H1 (cell line): ENCODE data around the gene SRSF2. TPM values are rescaled to one million over a fixed set of nuclear protein-coding genes. Genes with fewer than 3 reads are reported as not detected.

ENCODE experiments used
- ATF3 ChIP-seq: IDR thresholded peaks from 2 replicates; pipeline ENCODE4 v1.6.1; 2011; ENCODE audit warnings: low read depth, mild to moderate bottlenecking, low read length; ENCODE audit not compliant: insufficient read depth
- CREB1 ChIP-seq: IDR thresholded peaks from 2 replicates; pipeline ENCODE4 v1.6.1; 2012; ENCODE audit warnings: inconsistent platforms
- E2F6 ChIP-seq: IDR thresholded peaks from 2 replicates; pipeline ENCODE4 v1.6.1; 2012; ENCODE audit warnings: inconsistent platforms
- MAX ChIP-seq: IDR thresholded peaks from 2 replicates; pipeline ENCODE4 v1.6.1; 2012; ENCODE audit warnings: inconsistent platforms
- NRF1 ChIP-seq: IDR thresholded peaks from 2 replicates; pipeline ENCODE4 v1.6.1; 2011; ENCODE audit warnings: mild to moderate bottlenecking, low read depth, low read length, improper control_type of control experiment
- RBBP5 ChIP-seq: IDR thresholded peaks from 2 replicates; pipeline ENCODE4 v1.7.1; 2012; ENCODE audit warnings: low read depth, mild to moderate bottlenecking, inconsistent platforms, low read length, moderate library complexity, borderline replicate concordance
- SIX5 ChIP-seq: IDR thresholded peaks from 2 replicates; pipeline ENCODE4 v1.6.1; 2011; ENCODE audit warnings: mild to moderate bottlenecking, low read depth, low read length
- polyA plus RNA-seq, 7 experiments: library from polyadenylated mRNA; depleted of rRNA in 3 of 7; stranded (reverse) in 5 of 7; unstranded in 2 of 7; fragments of >200 nt in 5 of 7; fragments of 200-250 nt in 2 of 7; gene quantifications; 1 replicate in 5 of 7; 2 replicates in 1 of 7; 4 replicates in 1 of 7; pipeline versions ENCODE4 v1.2.1 to v1.2.3, GENCODE V29; 2011 to 2013; ENCODE audit warnings: missing spikeins in 2 of 7, mixed read lengths in 2 of 7
- total RNA-seq: library from RNA; stranded (reverse); fragmentation: NEBNext Ultra II Directional; extraction: Animal tissue kit (Norgen Biotek cat#: 25700); gene quantifications from 2 replicates; pipeline ENCODE4 v1.2.1, GENCODE V29; 2021

The SRSF2 gene
- total and polyA plus RNA-seq, 2 of the 8 experiments (the other 6 are each of a cell fraction or from before 2014, with no cell fraction given) = 397 to 401 TPM

GRCh38 chr17:76727745-76728456, 9.2 kb downstream of the SRSF2 start (continued):
- TF ChIP-seq RBBP5 (no peak), MAX (no peak), CREB1 (no peak), SIX5 (no peak), ATF3 (no peak), NRF1 (no peak), E2F6 (no peak)
